ENCODE data around the gene MAST2.
A peak's percentile ranks its signal among the peaks of the same experiment; 100 is the strongest.

Gene MAST2

GRCh38 chr1:46083579-46083978, 280.2 kb downstream of the MAST2 start:
- no peak overlapping the region for H3K4me3 ChIP-seq (ENCODE audit: low read length)
- no peaks in the 10 kb centered on the region for H3K9me3 ChIP-seq (replicated peaks; ENCODE audit: low read length)
- no peaks in the 10 kb centered on the region for H3K27me3 ChIP-seq (ENCODE audit: control insufficient read depth, insufficient read depth, low read length)
- no peak overlapping the region for H3K9ac ChIP-seq (ENCODE audit: low read depth, low read length)
- H3K4me1 ChIP-seq (ENCODE audit: control insufficient read depth, insufficient read depth, low read length): peaks cover 16% of the 10 kb centered on the region
- H3K36me3 ChIP-seq (ENCODE audit: insufficient read depth, low read length): no peaks in the 10 kb centered on the region
- H3K4me2 ChIP-seq (ENCODE audit: low read length): no peak overlapping the region

GRCh38 chr1:46084553-46085451, 281.4 kb downstream of the MAST2 start:
- Histone ChIP-seq H3K27me3 (ENCODE audit: control insufficient read depth, insufficient read depth, low read length) (no peaks in the 10 kb centered on the region), H3K4me3 (ENCODE audit: low read length) (peak overlapping the region; percentile 27), H3K9me3 (replicated peaks; ENCODE audit: low read length) (no peaks in the 10 kb centered on the region), H3K9ac (ENCODE audit: low read depth, low read length) (peak overlapping the region; percentile 33), H3K4me2 (ENCODE audit: low read length) (peak overlapping the region; percentile 71), H3K4me1 (ENCODE audit: control insufficient read depth, insufficient read depth, low read length) (peaks cover 16% of the 10 kb centered on the region), H3K36me3 (ENCODE audit: insufficient read depth, low read length) (no peaks in the 10 kb centered on the region)
